Measurements from ENCODE around the gene NIT1. TPM values are rescaled to one million over a fixed set of nuclear protein-coding genes. Genes with fewer than 3 reads are reported as not detected.

NIT1 gene
- total and polyA plus RNA-seq, 9 of the 15 experiments (the other 6 are each of a cell fraction or from before 2014, with no cell fraction given) = 18.4 to 76.0 (median 33.7) TPM

- TF ChIP-seq CCNT2 (IDR thresholded peaks at IDR 0.05; ENCODE audit: borderline replicate concordance, extremely low read depth, insufficient read length, low read depth, low read length) = no peak
Measured at GRCh38 chr1:161131523-161132409, 13.9 kb downstream of the NIT1 start (continued).

DNA sequence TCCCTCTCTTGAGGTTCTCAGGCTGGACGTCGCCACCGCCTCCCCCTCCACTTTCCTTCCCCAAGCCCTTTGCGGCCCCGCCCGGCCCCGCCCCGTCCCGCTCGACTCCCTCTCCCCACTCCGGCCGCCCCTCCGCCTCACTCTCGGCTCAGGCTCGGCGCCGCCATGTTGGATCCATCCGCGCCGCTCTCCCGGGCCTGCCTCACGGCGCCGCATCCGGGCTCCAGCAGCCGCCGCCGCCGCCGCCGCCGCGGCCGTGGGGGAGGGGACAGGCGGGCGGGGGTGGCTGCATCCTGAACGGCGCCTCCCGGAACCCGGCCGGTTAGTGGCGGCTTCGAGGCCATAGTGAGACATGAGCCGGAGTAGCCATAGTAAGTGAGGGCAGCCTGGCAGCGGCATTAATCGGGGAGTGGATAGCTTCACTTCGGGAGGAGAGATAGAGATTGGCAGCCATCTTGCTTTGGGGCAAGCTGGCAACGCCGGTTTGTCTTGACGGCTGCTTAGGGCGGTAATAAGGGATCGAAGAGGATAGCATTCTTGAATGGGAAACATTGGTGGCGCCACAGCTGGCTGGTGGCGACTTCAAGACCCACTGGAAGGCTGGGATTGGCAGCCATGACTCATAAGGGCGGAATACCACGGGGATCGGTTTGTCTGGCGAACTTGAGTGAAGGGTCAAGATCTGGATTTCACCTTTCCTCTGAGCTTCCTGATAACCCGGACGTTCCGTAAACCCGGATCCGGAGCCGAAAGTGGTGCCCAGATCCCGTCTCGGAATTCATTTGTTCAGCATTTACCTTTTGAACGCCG is 14.7 kb downstream of the NIT1 start, which contains the start of gene DEDD:
Gene DEDD (minus strand): TSS at position 258 of the 810 bp plus-strand sequence. CDS start 8,205 bp downstream, outside the sequence.
- CTCF ChIA-PET (ENCODE audit: low intra/inter-chr PET ratio) = no interaction called here
- H3K4me1 ChIP-seq (replicated peaks in 1 of 2; ENCODE audit: control insufficient read depth in 2 of 2, insufficient read depth in 2 of 2, low read length in 2 of 2) = peaks cover 7 to 15% of the 10 kb centered on the region in 2 experiments; a peak in 3 of 5 replicates
- peak within 1 kb of the TSS; percentile 97 for H3K4me2 ChIP-seq (ENCODE audit: insufficient read depth, low read length)
- peak; percentile 91 for FAIRE-seq
- in situ Hi-C loops (cut with MboI) = no loop called here
- ATAC-seq = peak; percentile 97
- H3K9ac ChIP-seq (ENCODE audit: insufficient read depth in 1 of 2, low read depth in 2 of 2, low read length in 2 of 2) = peak within 1 kb of the TSS; percentile 90
- H3K79me2 ChIP-seq (ENCODE audit: control insufficient read depth, insufficient read depth, low read length) = peaks cover 58% of the 10 kb centered on the region
- no peaks in the 10 kb centered on the region for H4K20me1 ChIP-seq (replicated peaks; ENCODE audit: control insufficient read depth, insufficient read depth, low read length)
- POLR2A ChIA-PET = interaction anchor here (0.6 to 4.2 kb wide), 24 partner anchors 8 to 769 kb away, joined by 3 to 20 read pairs (median 4); partner anchors contain the start of genes ADAMTS4, KLHDC9, NIT1 and PFDN2
- peak within 1 kb of the TSS; percentile 94 for H2AFZ ChIP-seq (ENCODE audit: low read depth, low read length)
- under 1% methylated on average over 44 of the region's 68 CpGs for WGBS (ENCODE audit: insufficient coverage, low coverage, missing lambda C conversion rate)
- no TSS peak for BruUV-seq (replicated peaks)
- no peaks in the 10 kb centered on the region for H3K9me1 ChIP-seq (ENCODE audit: control insufficient read depth, insufficient read depth, low read length)
- peak within 1 kb of the TSS; percentile 57 for H3K4me3 ChIP-seq
- DNase-seq (ENCODE audit: extremely low read depth in 1 of 4, low spot score in 3 of 4) = peak; percentile 92 to 96 (median 92)
- peaks cover 32% of the 10 kb centered on the region for H3K36me3 ChIP-seq (ENCODE audit: control insufficient read depth, insufficient read depth, low read length)
- H3K9me3 ChIP-seq (replicated peaks; ENCODE audit: control insufficient read depth, insufficient read depth, low read depth, low read length) = no peaks in the 10 kb centered on the region
- intact Hi-C loops (cut with micrococcal nuclease) = loop anchor here (1.0 to 10.0 kb wide), 4 partner anchors 13 to 408 kb away; partner anchors contain the start of gene PPOX
- no peaks in the 10 kb centered on the region for H3K27me3 ChIP-seq (ENCODE audit: control insufficient read depth in 2 of 2, insufficient read depth in 2 of 2, low read length in 2 of 2)
- H3K27ac ChIP-seq (ENCODE audit: extremely low read depth, low read depth, low read length) = peak within 1 kb of the TSS; percentile 89
- TF ChIP-seq CXXC5 (CRISPR knock-in tag; IDR thresholded peaks at IDR 0.05) (peak; percentile 94), ZNF12 (CRISPR knock-in tag; IDR thresholded peaks at IDR 0.05) (no peak), PURB (CRISPR knock-in tag; IDR thresholded peaks at IDR 0.05; ENCODE audit: low read depth) (no peak), HDAC8 (tag; IDR thresholded peaks at IDR 0.05) (peak; percentile 65; the same call in 1 of the 2 replicates), CEBPG (CRISPR knock-in tag; IDR thresholded peaks at IDR 0.05) (no peak), CEBPG (tag; conservative IDR thresholded peaks at IDR 0.05 in 1 of 2, IDR thresholded peaks at IDR 0.05 in 1 of 2) (no peak), STAT5A (IDR thresholded peaks at IDR 0.05; ENCODE audit: borderline replicate concordance, low read length) (peak; percentile 1; the same call in 1 of the 2 replicates), SRSF7 (optimal IDR thresholded peaks at IDR 0.05; ENCODE audit: low read depth, low read length) (no peak)

All from K562 (cell line).